Measurements from ENCODE around the gene SCD.

DNA sequence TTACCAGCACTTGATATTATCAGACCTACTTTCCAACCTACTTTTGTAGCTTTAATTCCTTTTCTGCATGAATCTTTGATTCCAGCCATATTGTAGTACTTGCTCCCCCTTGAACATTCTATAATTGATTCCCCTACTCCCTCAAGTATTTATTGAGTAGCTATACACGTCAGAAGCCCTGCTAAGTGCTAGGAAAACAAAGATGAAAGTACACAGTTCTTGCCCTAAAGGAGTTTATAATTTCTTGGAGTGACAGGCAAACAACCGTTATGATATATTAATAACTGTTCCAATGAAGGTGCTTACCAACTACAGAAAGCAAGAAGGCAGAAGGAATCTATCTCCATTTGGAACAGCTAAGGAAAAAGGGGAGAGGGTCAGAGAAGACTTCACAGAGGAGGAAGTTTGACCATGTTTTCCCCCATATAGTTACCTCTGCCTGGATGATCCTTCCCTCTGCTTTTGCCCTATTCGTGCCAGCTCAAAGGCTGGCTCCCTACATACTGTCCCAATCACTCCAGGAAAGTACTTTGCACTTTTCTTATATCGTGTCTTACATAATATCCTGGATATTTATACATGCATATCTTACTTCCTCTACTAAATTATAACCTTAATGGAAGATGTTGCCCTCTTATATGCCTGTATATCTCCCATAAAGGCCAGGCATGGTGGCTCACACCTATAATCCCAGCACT lies 54.7 kb downstream of the SCD start:
- no peak for TF ChIP-seq POLR2A (IDR thresholded peaks at IDR 0.05)
- TF ChIP-seq CTCF (IDR thresholded peaks at IDR 0.05 in 8 of 11, conservative IDR thresholded peaks at IDR 0.05 in 3 of 11), result no peak
- TF ChIP-seq POLR2AphosphoS5 (IDR thresholded peaks at IDR 0.05), result no peak

Measured in spleen (tissue), 7 donors.